NCI-H524 (cell line): ENCODE measurements around the gene TNIK.
"Not testable (repeated sequence)": the region's sequence is repeated elsewhere in the genome, so short reads cannot be mapped to it uniquely, and the experiment has no call there.

ENCODE experiments used
- DNase-seq, 2 experiments: peaks; one replicate each; lab custom pipeline; 2025; lab: John Stamatoyannopoulos, UW

The TNIK gene

GRCh38 chr3:171309906-171310359 lies 150.3 kb downstream of the TNIK start:
- DNase-seq = peak in 1 of 2 experiments; percentile 51

GRCh38 chr3:171307988-171308387 lies 152.2 kb downstream of the TNIK start:
- no peak for DNase-seq

GRCh38 chr3:171307046-171307585 lies 153.1 kb downstream of the TNIK start:
- no peak for DNase-seq

GRCh38 chr3:171306631-171307030 lies 153.6 kb downstream of the TNIK start:
- DNase-seq = no peak

GRCh38 chr3:171305823-171306222 lies 154.4 kb downstream of the TNIK start:
- DNase-seq = not testable (repeated sequence)

GRCh38 chr3:171304498-171304897 lies 155.7 kb downstream of the TNIK start:
- DNase-seq = not testable (repeated sequence)

- not testable (repeated sequence) for DNase-seq
Measured at GRCh38 chr3:171304017-171304416, 156.2 kb downstream of the TNIK start.

- no peak for DNase-seq
Measured at GRCh38 chr3:171301998-171302397, 158.2 kb downstream of the TNIK start.

GRCh38 chr3:171301002-171301401 lies 159.2 kb downstream of the TNIK start:
- DNase-seq = no peak

- DNase-seq = no peak
Measured at GRCh38 chr3:171297951-171298350, 162.3 kb downstream of the TNIK start.

- no peak for DNase-seq
Measured at GRCh38 chr3:171297207-171297606, 163.0 kb downstream of the TNIK start.

GRCh38 chr3:171295484-171296373 lies 164.5 kb downstream of the TNIK start:
- no peak for DNase-seq

GRCh38 chr3:171293142-171293782 lies 166.9 kb downstream of the TNIK start:
- no peak for DNase-seq

- no peak for DNase-seq
Measured at GRCh38 chr3:171290680-171291079, 169.5 kb downstream of the TNIK start.

GRCh38 chr3:171289291-171289690 lies 170.9 kb downstream of the TNIK start:
- DNase-seq = no peak

- DNase-seq = not testable (repeated sequence)
Measured at GRCh38 chr3:171287761-171288160, 172.4 kb downstream of the TNIK start.

GRCh38 chr3:171286580-171287249 lies 173.5 kb downstream of the TNIK start:
- no peak for DNase-seq

- no peak for DNase-seq
Measured at GRCh38 chr3:171285287-171285686, 174.9 kb downstream of the TNIK start.

GRCh38 chr3:171284308-171285075 lies 175.7 kb downstream of the TNIK start:
- DNase-seq = no peak

- DNase-seq = no peak
Measured at GRCh38 chr3:171283848-171284222, 176.4 kb downstream of the TNIK start.

- no peak for DNase-seq
Measured at GRCh38 chr3:171283183-171283847, 176.9 kb downstream of the TNIK start.
